ENCODE measurements around the gene KIF18B.

- TF ChIP-seq POLR2A (IDR thresholded peaks at IDR 0.05): no peak
- TF ChIP-seq CTCF (IDR thresholded peaks at IDR 0.05): no peak
Observed at GRCh38 chr17:44922136-44922535, 25.4 kb downstream of the KIF18B start.

All from tibial nerve (tissue), 3 donors.